SU-DHL-6 (cell line): Measurements from ENCODE around the gene OOSP3.

Experiments
- CTCF ChIP-seq: fragments of 200-600 bp; sonication (generic); IDR thresholded peaks from one replicate; pipeline ENCODE4 v1.5.1; 2017; ENCODE audit warnings: antibody characterized with exemption, mild to moderate bottlenecking, low read length, moderate library complexity; ENCODE audit not compliant: insufficient read depth, poor library complexity, severe bottlenecking
- EZH2phosphoT487 ChIP-seq: fragments of 200-600 bp; sonication (generic), shearing (Covaris generic); conservative IDR thresholded peaks from 2 replicates; pipeline ENCODE4 v1.6.1; 2018; ENCODE audit warnings: mild to moderate bottlenecking, antibody characterized with exemption, low read length, moderate library complexity, mixed read lengths

DNA sequence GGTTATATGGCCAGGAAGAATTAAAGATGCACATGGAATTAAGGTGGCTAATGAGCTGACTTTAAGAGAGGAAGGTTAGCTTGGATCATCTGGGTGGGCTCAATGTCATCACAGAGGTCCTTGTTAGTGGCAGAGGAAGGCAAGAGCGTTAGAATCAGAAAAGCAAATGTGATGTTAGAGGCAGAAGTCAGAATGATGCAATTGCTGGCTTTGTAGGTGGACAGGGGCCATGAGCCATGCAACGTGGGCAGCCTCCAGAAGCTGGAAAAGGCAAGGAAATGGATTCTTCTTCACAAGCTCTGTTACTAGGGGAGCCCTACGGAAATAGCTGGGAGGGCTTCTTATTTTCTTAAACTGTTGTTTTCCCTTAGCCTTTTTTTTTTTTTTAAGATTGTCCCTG is 31.0 kb upstream of the OOSP3 start:
- TF ChIP-seq EZH2phosphoT487 = no peak
- TF ChIP-seq CTCF = no peak
